A673 (cell line): ENCODE data around the gene LRRC32. TPM values are rescaled to one million over a fixed set of nuclear protein-coding genes. Genes with fewer than 3 reads are reported as not detected.

ENCODE experiments used
- BruUV-seq: library from RNA; stranded (reverse); fragments of 400-500 nt; replicated peaks from 2 replicates; lab custom pipeline; 2021; lab: Mats Ljungman, UMichigan
- CTCF ChIA-PET: fragments of 300-600 bp; sonication (Branson Sonifier 250); formaldehyde crosslinking; loops from one replicate; lab custom pipeline; 2022; ENCODE audit warnings: antibody characterized with exemption; lab: Charles Lee
- POLR2A ChIA-PET: fragments of 300-600 bp; sonication (Branson Sonifier 250); formaldehyde crosslinking; loops from one replicate; lab custom pipeline; 2022; ENCODE audit warnings: antibody characterized with exemption; ENCODE audit not compliant: low non-redundant PET; lab: Charles Lee
- DNase-seq: peaks from one replicate; pipeline ENCODE4 v3.0.0-alpha.2; 2015; ENCODE audit warnings: low spot score
- H3K27ac ChIP-seq: fragments of 200-600 bp; sonication (generic); 2 replicates; pipeline ENCODE4 v1.5.1; 2016; ENCODE audit warnings: mixed run types, low read depth, mild to moderate bottlenecking, mixed read lengths, antibody characterized with exemption, low read length; ENCODE audit not compliant: poor library complexity, severe bottlenecking
- H3K27me3 ChIP-seq: fragments of 200-600 bp; sonication (generic); replicated peaks from 2 replicates; pipeline ENCODE4 v1.6.1; 2017; ENCODE audit warnings: mixed run types, low read depth, mild to moderate bottlenecking, mixed read lengths, antibody characterized with exemption, low read length; ENCODE audit not compliant: insufficient read depth, poor library complexity
- H3K36me3 ChIP-seq: fragments of 200-600 bp; sonication (generic); 2 replicates; pipeline ENCODE4 v1.6.1; 2016; ENCODE audit warnings: mixed run types, mild to moderate bottlenecking, mixed read lengths, antibody characterized with exemption, low read length; ENCODE audit not compliant: insufficient read depth, poor library complexity, severe bottlenecking
- H3K4me1 ChIP-seq: fragments of 200-600 bp; sonication (generic); 2 replicates; pipeline ENCODE4 v1.6.1; 2017; ENCODE audit warnings: mixed run types, mild to moderate bottlenecking, mixed read lengths, antibody characterized with exemption, low read length; ENCODE audit not compliant: insufficient read depth, poor library complexity, severe bottlenecking
- H3K4me3 ChIP-seq: fragments of 200-600 bp; sonication (generic); 2 replicates; pipeline ENCODE4 v1.5.1; 2016; ENCODE audit warnings: low read depth, mixed run types, mild to moderate bottlenecking, mixed read lengths, low read length; ENCODE audit not compliant: poor library complexity, severe bottlenecking
- H3K9me3 ChIP-seq: fragments of 200-600 bp; sonication (generic); 2 replicates; pipeline ENCODE4 v1.6.1; 2016; ENCODE audit warnings: mixed run types, low read depth, mild to moderate bottlenecking, mixed read lengths, antibody characterized with exemption, low read length; ENCODE audit not compliant: poor library complexity, severe bottlenecking
- CTCF ChIP-seq: fragments of 300-800, 200-600 bp; sonication (generic); conservative IDR thresholded peaks from 2 replicates; pipeline ENCODE4 v1.5.1; 2017; ENCODE audit warnings: low read depth, mild to moderate bottlenecking, antibody characterized with exemption, low read length, moderate library complexity, mixed read lengths
- EZH2 ChIP-seq: fragments of 200-600 bp; sonication (generic); IDR thresholded peaks from 2 replicates; pipeline ENCODE4 v1.6.1; 2017; ENCODE audit warnings: borderline replicate concordance, low read depth, mild to moderate bottlenecking, mixed read lengths, antibody characterized with exemption, low read length; ENCODE audit not compliant: poor library complexity, severe bottlenecking
- intact Hi-C: fragments of 100-400 bp; cut with micrococcal nuclease; formaldehyde crosslinking; loops from one replicate; pipeline ENCODE4 v1.10.0; 2022; ENCODE audit not compliant: unreplicated experiment
- total RNA-seq: library from RNA; stranded (reverse); gene quantifications from 2 replicates; pipeline ENCODE4 v1.2.3, GENCODE V29; 2021

LRRC32 gene
- total RNA-seq, 1 experiment from 2014 or later = not detected

DNA sequence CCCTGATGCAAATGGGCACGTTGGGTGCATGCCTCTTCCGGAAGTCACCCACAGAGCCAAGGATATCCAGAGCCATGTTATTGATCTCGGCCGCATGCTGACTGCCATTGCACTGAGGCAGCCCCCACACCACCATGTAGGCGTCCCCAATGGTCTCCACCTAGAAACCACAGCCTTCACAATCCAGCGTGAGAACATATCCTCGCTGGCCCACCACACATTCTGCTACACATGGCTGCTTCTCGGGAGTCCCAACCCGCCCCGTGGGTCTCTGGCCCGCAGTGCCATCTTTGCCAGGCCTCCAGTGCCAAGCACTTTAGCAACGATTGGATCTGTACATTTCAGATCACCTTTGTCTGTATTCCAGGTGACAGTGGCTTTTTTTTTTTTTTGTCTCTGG is 26.2 kb upstream of the LRRC32 start:
- H3K4me1 ChIP-seq = peaks cover 3% of the 10 kb centered on the region
- H3K9me3 ChIP-seq = no peaks in the 10 kb centered on the region
- no peaks in the 10 kb centered on the region for H3K36me3 ChIP-seq
- no peak overlapping the region for H3K4me3 ChIP-seq
- H3K27ac ChIP-seq = no peak overlapping the region
- intact Hi-C loops = no loop called here
- ChIA-PET CTCF (no interaction called here), POLR2A (no interaction called here)
- no TSS peak for BruUV-seq
- H3K27me3 ChIP-seq = no peaks in the 10 kb centered on the region
- DNase-seq = no peak
- no peak for TF ChIP-seq CTCF
- TF ChIP-seq EZH2 = no peak

DNA sequence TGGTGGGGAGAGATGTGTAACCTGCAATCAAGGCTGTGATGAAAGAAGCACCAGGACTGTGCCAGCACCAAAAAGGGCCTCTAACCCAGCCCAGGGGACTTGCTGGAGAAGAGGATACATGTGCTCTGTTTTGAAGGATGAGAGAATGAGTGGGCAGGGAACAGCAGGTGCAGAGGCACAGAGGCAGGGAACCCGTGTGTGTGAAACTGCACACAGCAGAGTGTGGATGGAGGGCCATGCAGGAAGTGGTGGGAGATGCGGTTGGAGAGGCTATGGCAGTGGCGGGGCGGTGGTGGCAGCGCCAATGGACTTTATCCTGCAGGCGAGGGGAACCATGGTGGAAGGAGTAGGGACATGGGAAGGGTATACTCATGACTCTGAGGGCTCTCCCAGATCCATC is 25.2 kb upstream of the LRRC32 start:
- ChIA-PET POLR2A (no interaction called here), CTCF (no interaction called here)
- no TSS peak for BruUV-seq
- H3K27ac ChIP-seq = no peak overlapping the region
- no peaks in the 10 kb centered on the region for H3K9me3 ChIP-seq
- H3K36me3 ChIP-seq = no peaks in the 10 kb centered on the region
- H3K4me1 ChIP-seq = peaks cover 3% of the 10 kb centered on the region
- DNase-seq = no peak
- intact Hi-C loops = no loop called here
- no peak overlapping the region for H3K4me3 ChIP-seq
- no peaks in the 10 kb centered on the region for H3K27me3 ChIP-seq
- TF ChIP-seq EZH2 (no peak), CTCF (no peak)

- no peaks in the 10 kb centered on the region for H3K27me3 ChIP-seq
- CTCF ChIA-PET = no interaction called here
- H3K4me1 ChIP-seq = peaks cover 3% of the 10 kb centered on the region
- H3K4me3 ChIP-seq = no peak overlapping the region
- no peaks in the 10 kb centered on the region for H3K9me3 ChIP-seq
- intact Hi-C loops = no loop called here
- no TSS peak for BruUV-seq
- POLR2A ChIA-PET = no interaction called here
- H3K36me3 ChIP-seq = no peaks in the 10 kb centered on the region
- DNase-seq = peak; percentile 25
- H3K27ac ChIP-seq = no peak overlapping the region
- 0 out of 2 replicates have a peak, but pooled peaks have one; percentile 17 for TF ChIP-seq CTCF
- no peak for TF ChIP-seq EZH2
These were observed 24.6 kb upstream of the LRRC32 start for GRCh38 chr11:76695133-76695532.
